Measurements from ENCODE around the gene TLE1. TPM values are rescaled to one million over a fixed set of nuclear protein-coding genes. Genes with fewer than 3 reads are reported as not detected.
"Not testable (repeated sequence)": the region's sequence is repeated elsewhere in the genome, so short reads cannot be mapped to it uniquely, and the experiment has no call there.

The TLE1 gene
- 100 TPM in 2 replicates for total RNA-seq
- polyA plus RNA-seq, result 117 TPM in 2 replicates

GRCh38 chr9:81689343-81690175 is at the start of gene TLE1:
TLE1 (minus strand) TSS chr9:81689547; CDS start chr9:81688240, 1,307 bp downstream.
- H2AFZ ChIP-seq, result peak within 1 kb of the TSS; percentile 37
- peak within 1 kb of the TSS; percentile 84 for H3K4me2 ChIP-seq
- no peaks in the 10 kb centered on the region for H3K9me3 ChIP-seq (ENCODE audit: low read depth)
- no peaks in the 10 kb centered on the region for H3K27me3 ChIP-seq
- H4K20me1 ChIP-seq (ENCODE audit: insufficient read depth, poor library complexity, severe bottlenecking), result peaks cover 25% of the 10 kb centered on the region
- peaks cover 45% of the 10 kb centered on the region for H3K79me2 ChIP-seq
- peak within 1 kb of the TSS; percentile 52 for H3K4me3 ChIP-seq
- no peak for TF ChIP-seq EZH2 (IDR thresholded peaks at IDR 0.05; ENCODE audit: borderline replicate concordance)
- TF ChIP-seq CTCF (IDR thresholded peaks at IDR 0.05; ENCODE audit: poor library complexity), result no peak
- TF ChIP-seq EZH2phosphoT487 (IDR thresholded peaks at IDR 0.05; ENCODE audit: low read depth, severe bottlenecking, unreplicated experiment), result no peak
- DNase-seq (ENCODE audit: low spot score), result peak; percentile 100
- 1% methylated on average over 46 of the region's 95 CpGs for WGBS (ENCODE audit: low lambda C conversion rate, missing lambda C conversion rate)
- peak within 1 kb of the TSS; percentile 93 for H3K27ac ChIP-seq
- peaks cover 34% of the 10 kb centered on the region for H3K4me1 ChIP-seq (ENCODE audit: insufficient read depth)
- H3K9me2 ChIP-seq (replicated peaks; ENCODE audit: insufficient read depth), result no peaks in the 10 kb centered on the region
- peaks cover 1% of the 10 kb centered on the region for H3K36me3 ChIP-seq (replicated peaks; ENCODE audit: insufficient read depth, low read depth)

- no peaks in the 10 kb centered on the region for H3K9me3 ChIP-seq (ENCODE audit: low read depth)
- H3K4me3 ChIP-seq, result no peak overlapping the region
- H3K9me2 ChIP-seq (replicated peaks; ENCODE audit: insufficient read depth), result no peaks in the 10 kb centered on the region
- TF ChIP-seq CTCF (IDR thresholded peaks at IDR 0.05; ENCODE audit: poor library complexity), result no peak
- TF ChIP-seq EZH2 (IDR thresholded peaks at IDR 0.05; ENCODE audit: borderline replicate concordance), result no peak
- no peak for TF ChIP-seq EZH2phosphoT487 (IDR thresholded peaks at IDR 0.05; ENCODE audit: low read depth, severe bottlenecking, unreplicated experiment)
- no peaks in the 10 kb centered on the region for H4K20me1 ChIP-seq (ENCODE audit: insufficient read depth, poor library complexity, severe bottlenecking)
- no peaks in the 10 kb centered on the region for H3K36me3 ChIP-seq (replicated peaks; ENCODE audit: insufficient read depth, low read depth)
- WGBS (ENCODE audit: low lambda C conversion rate, missing lambda C conversion rate), result 55% methylated on average over 6 of the region's 6 CpGs
- peak overlapping the region; percentile 20 for H3K4me2 ChIP-seq
- H2AFZ ChIP-seq, result no peak overlapping the region
- no peaks in the 10 kb centered on the region for H3K27me3 ChIP-seq
- no peaks in the 10 kb centered on the region for H3K79me2 ChIP-seq
- peak; percentile 62 for DNase-seq (ENCODE audit: low spot score)
- H3K27ac ChIP-seq, result peak overlapping the region; percentile 92
- peaks cover 7% of the 10 kb centered on the region for H3K4me1 ChIP-seq (ENCODE audit: insufficient read depth)
Measured at GRCh38 chr9:81737871-81738507, 48.6 kb upstream of the TLE1 start.

- H3K9me3 ChIP-seq (ENCODE audit: low read depth), result not testable (repeated sequence)
- 96% methylated on average over 3 of the region's 3 CpGs for WGBS (ENCODE audit: low lambda C conversion rate, missing lambda C conversion rate)
Measured at GRCh38 chr9:81730498-81730897, 41.2 kb upstream of the TLE1 start.

GRCh38 chr9:81729135-81729534 is 39.8 kb upstream of the TLE1 start:
- no peaks in the 10 kb centered on the region for H3K79me2 ChIP-seq
- peak overlapping the region; percentile 45 for H3K4me2 ChIP-seq
- no peak for DNase-seq (ENCODE audit: low spot score)
- no peaks in the 10 kb centered on the region for H3K36me3 ChIP-seq (replicated peaks; ENCODE audit: insufficient read depth, low read depth)
- no peaks in the 10 kb centered on the region for H3K4me1 ChIP-seq (ENCODE audit: insufficient read depth)
- H4K20me1 ChIP-seq (ENCODE audit: insufficient read depth, poor library complexity, severe bottlenecking), result no peaks in the 10 kb centered on the region
- H3K9me2 ChIP-seq (replicated peaks; ENCODE audit: insufficient read depth), result no peaks in the 10 kb centered on the region
- no peak for TF ChIP-seq EZH2 (IDR thresholded peaks at IDR 0.05; ENCODE audit: borderline replicate concordance)
- TF ChIP-seq EZH2phosphoT487 (IDR thresholded peaks at IDR 0.05; ENCODE audit: low read depth, severe bottlenecking, unreplicated experiment), result no peak
- no peak for TF ChIP-seq CTCF (IDR thresholded peaks at IDR 0.05; ENCODE audit: poor library complexity)
- no peak overlapping the region for H2AFZ ChIP-seq
- WGBS (ENCODE audit: low lambda C conversion rate, missing lambda C conversion rate), result 67% methylated on average over 4 of the region's 4 CpGs
- no peaks in the 10 kb centered on the region for H3K9me3 ChIP-seq (ENCODE audit: low read depth)
- H3K27ac ChIP-seq, result no peak overlapping the region
- no peak overlapping the region for H3K4me3 ChIP-seq
- H3K27me3 ChIP-seq, result no peaks in the 10 kb centered on the region

More at GRCh38 chr9:81730498-81730897, 41.2 kb upstream of the TLE1 start:
- not testable (repeated sequence) for H3K27ac ChIP-seq; H3K4me1 ChIP-seq (ENCODE audit: insufficient read depth); H3K79me2 ChIP-seq; H3K4me2 ChIP-seq; H3K27me3 ChIP-seq; H3K9me2 ChIP-seq (replicated peaks; ENCODE audit: insufficient read depth); H3K4me3 ChIP-seq; H4K20me1 ChIP-seq (ENCODE audit: insufficient read depth, poor library complexity, severe bottlenecking); H3K36me3 ChIP-seq (replicated peaks; ENCODE audit: insufficient read depth, low read depth); H2AFZ ChIP-seq; DNase-seq (ENCODE audit: low spot score)

All from hepatocyte (in vitro differentiated cells).